H1 (cell line): ENCODE results near the gene NAT9. TPM values are rescaled to one million over a fixed set of nuclear protein-coding genes. Genes with fewer than 3 reads are reported as not detected.

Experiments
- CHD1 ChIP-seq: IDR thresholded peaks from 2 replicates; pipeline ENCODE4 v1.6.1; 2012; ENCODE audit warnings: low read depth, low read length, improper control_type of control experiment
- GTF2F1 ChIP-seq: IDR thresholded peaks from 2 replicates; pipeline ENCODE4 v1.6.1; 2012; ENCODE audit warnings: low read depth, low read length, improper control_type of control experiment, borderline replicate concordance
- RFX5 ChIP-seq: IDR thresholded peaks from 2 replicates; pipeline ENCODE4 v1.6.1; 2011; ENCODE audit warnings: low read depth, low read length, improper control_type of control experiment, borderline replicate concordance
- polyA plus RNA-seq, 7 experiments: library from polyadenylated mRNA; depleted of rRNA in 3 of 7; stranded (reverse) in 5 of 7; unstranded in 2 of 7; fragments of >200 nt in 5 of 7; fragments of 200-250 nt in 2 of 7; gene quantifications; 1 replicate in 5 of 7; 2 replicates in 1 of 7; 4 replicates in 1 of 7; pipeline versions ENCODE4 v1.2.1 to v1.2.3, GENCODE V29; 2011 to 2013; ENCODE audit warnings: missing spikeins in 2 of 7, mixed read lengths in 2 of 7
- total RNA-seq: library from RNA; stranded (reverse); fragmentation: NEBNext Ultra II Directional; extraction: Animal tissue kit (Norgen Biotek cat#: 25700); gene quantifications from 2 replicates; pipeline ENCODE4 v1.2.1, GENCODE V29; 2021
- TF ChIP-seq, protein P1 (sequence below), 3 experiments: IDR thresholded peaks; 1 replicate in 2 of 3; 2 replicates in 1 of 3; pipeline versions ENCODE4 v1.5.1 to v1.6.1; 2011; ENCODE audit warnings: low read length in 3 of 3, mild to moderate bottlenecking in 3 of 3, inconsistent platforms in 2 of 3, low read depth in 1 of 3, moderate library complexity in 1 of 3; ENCODE audit not compliant: insufficient read depth in 1 of 3; ENCODE audit errors: control extremely low read depth in 1 of 3

The NAT9 gene
- total and polyA plus RNA-seq, 2 of the 8 experiments (the other 6 are each of a cell fraction or from before 2014, with no cell fraction given) = 32.3 to 42.7 TPM

DNA sequence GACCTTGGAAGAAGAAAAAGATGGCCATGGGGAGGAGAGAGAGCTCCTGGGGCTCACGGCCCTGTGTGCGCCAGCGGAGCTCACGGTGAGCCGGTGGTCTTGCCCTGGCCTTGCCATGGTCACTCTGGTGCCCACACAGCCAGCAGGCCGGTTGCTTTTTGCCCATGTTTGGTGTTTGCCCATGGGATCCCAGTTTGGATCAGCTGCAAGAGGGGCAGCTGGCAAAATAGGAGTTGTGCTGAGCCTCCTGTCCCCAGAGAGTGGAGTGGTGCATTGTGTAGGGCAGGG is 26.2 kb downstream of the NAT9 start (continued):
- TF ChIP-seq, protein P1, sequence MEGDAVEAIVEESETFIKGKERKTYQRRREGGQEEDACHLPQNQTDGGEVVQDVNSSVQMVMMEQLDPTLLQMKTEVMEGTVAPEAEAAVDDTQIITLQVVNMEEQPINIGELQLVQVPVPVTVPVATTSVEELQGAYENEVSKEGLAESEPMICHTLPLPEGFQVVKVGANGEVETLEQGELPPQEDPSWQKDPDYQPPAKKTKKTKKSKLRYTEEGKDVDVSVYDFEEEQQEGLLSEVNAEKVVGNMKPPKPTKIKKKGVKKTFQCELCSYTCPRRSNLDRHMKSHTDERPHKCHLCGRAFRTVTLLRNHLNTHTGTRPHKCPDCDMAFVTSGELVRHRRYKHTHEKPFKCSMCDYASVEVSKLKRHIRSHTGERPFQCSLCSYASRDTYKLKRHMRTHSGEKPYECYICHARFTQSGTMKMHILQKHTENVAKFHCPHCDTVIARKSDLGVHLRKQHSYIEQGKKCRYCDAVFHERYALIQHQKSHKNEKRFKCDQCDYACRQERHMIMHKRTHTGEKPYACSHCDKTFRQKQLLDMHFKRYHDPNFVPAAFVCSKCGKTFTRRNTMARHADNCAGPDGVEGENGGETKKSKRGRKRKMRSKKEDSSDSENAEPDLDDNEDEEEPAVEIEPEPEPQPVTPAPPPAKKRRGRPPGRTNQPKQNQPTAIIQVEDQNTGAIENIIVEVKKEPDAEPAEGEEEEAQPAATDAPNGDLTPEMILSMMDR (IDR thresholded peaks at IDR 0.05; ENCODE audit: control extremely low read depth in 1 of 3, insufficient read depth in 1 of 3, low read depth in 1 of 3, low read length in 3 of 3) = no peak
- TF ChIP-seq CHD1 = no peak
- TF ChIP-seq RFX5 = no peak
- no peak for TF ChIP-seq GTF2F1
